Endothelial cell of umbilical vein (primary cell): Measurements from ENCODE around the gene EIF1B.

Experiments used
- CTCF ChIP-seq, 2 donors: IDR thresholded peaks; 1 replicate in 1 of 2; 2 replicates in 1 of 2; pipeline ENCODE4 v1.5.1; 2011; ENCODE audit warnings: low read length in 2 of 2, mild to moderate bottlenecking in 2 of 2, moderate library complexity in 2 of 2, control low read depth in 1 of 2, inconsistent platforms in 1 of 2, low read depth in 1 of 2; ENCODE audit not compliant: insufficient read depth in 1 of 2; ENCODE audit errors: extremely low read depth in 1 of 2
- EZH2 ChIP-seq: IDR thresholded peaks from 2 replicates; pipeline ENCODE4 v1.6.1; 2012; ENCODE audit warnings: borderline replicate concordance, low read depth, mild to moderate bottlenecking, moderate library complexity, low read length, inconsistent platforms; ENCODE audit not compliant: severe bottlenecking
- FOS ChIP-seq: IDR thresholded peaks from 2 replicates; pipeline ENCODE4 v1.6.1; 2011; ENCODE audit warnings: mild to moderate bottlenecking, low read length, moderate library complexity, borderline replicate concordance; ENCODE audit not compliant: insufficient read depth
- GATA2 ChIP-seq: IDR thresholded peaks from 2 replicates; pipeline ENCODE4 v1.7.0; 2011; ENCODE audit warnings: low read depth, mild to moderate bottlenecking, moderate library complexity, mixed read lengths, low read length; ENCODE audit not compliant: insufficient read length, insufficient read depth

GRCh38 chr3:40262331-40262730, 47.2 kb upstream of the EIF1B start:
- TF ChIP-seq CTCF (IDR thresholded peaks at IDR 0.05; ENCODE audit: extremely low read depth in 1 of 2, insufficient read depth in 1 of 2, low read depth in 1 of 2, low read length in 2 of 2): no peak
- TF ChIP-seq EZH2: no peak
- no peak for TF ChIP-seq FOS
- TF ChIP-seq GATA2: no peak
